ENCODE measurements around the gene AHDC1. TPM values are rescaled to one million over a fixed set of nuclear protein-coding genes. Genes with fewer than 3 reads are reported as not detected.
"Not testable (repeated sequence)": the region's sequence is repeated elsewhere in the genome, so short reads cannot be mapped to it uniquely, and the experiment has no call there.

Gene AHDC1
- total RNA-seq, 1 donor from 2014 or later = 40.1 TPM

- H3K9me3 ChIP-seq (replicated peaks) = no peaks in the 10 kb centered on the region
- peaks cover 29% of the 10 kb centered on the region for H3K4me1 ChIP-seq
- intact Hi-C loops (cut with micrococcal nuclease) = no loop called here
- TF ChIP-seq, protein P1, sequence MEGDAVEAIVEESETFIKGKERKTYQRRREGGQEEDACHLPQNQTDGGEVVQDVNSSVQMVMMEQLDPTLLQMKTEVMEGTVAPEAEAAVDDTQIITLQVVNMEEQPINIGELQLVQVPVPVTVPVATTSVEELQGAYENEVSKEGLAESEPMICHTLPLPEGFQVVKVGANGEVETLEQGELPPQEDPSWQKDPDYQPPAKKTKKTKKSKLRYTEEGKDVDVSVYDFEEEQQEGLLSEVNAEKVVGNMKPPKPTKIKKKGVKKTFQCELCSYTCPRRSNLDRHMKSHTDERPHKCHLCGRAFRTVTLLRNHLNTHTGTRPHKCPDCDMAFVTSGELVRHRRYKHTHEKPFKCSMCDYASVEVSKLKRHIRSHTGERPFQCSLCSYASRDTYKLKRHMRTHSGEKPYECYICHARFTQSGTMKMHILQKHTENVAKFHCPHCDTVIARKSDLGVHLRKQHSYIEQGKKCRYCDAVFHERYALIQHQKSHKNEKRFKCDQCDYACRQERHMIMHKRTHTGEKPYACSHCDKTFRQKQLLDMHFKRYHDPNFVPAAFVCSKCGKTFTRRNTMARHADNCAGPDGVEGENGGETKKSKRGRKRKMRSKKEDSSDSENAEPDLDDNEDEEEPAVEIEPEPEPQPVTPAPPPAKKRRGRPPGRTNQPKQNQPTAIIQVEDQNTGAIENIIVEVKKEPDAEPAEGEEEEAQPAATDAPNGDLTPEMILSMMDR (IDR thresholded peaks at IDR 0.05; ENCODE audit: borderline replicate concordance) = no peak
- no peaks in the 10 kb centered on the region for H3K27me3 ChIP-seq (ENCODE audit: low read depth)
- peak overlapping the region; percentile 99 for H3K27ac ChIP-seq (replicated peaks)
- DNase-seq = no peak
- no peak overlapping the region for H3K4me3 ChIP-seq
- H3K36me3 ChIP-seq = no peaks in the 10 kb centered on the region
These were observed 100.9 kb downstream of the AHDC1 start for GRCh38 chr1:27503033-27503432.

GRCh38 chr1:27501159-27501558, 102.8 kb downstream of the AHDC1 start:
- intact Hi-C loops (cut with micrococcal nuclease) = not testable (repeated sequence)

DNA sequence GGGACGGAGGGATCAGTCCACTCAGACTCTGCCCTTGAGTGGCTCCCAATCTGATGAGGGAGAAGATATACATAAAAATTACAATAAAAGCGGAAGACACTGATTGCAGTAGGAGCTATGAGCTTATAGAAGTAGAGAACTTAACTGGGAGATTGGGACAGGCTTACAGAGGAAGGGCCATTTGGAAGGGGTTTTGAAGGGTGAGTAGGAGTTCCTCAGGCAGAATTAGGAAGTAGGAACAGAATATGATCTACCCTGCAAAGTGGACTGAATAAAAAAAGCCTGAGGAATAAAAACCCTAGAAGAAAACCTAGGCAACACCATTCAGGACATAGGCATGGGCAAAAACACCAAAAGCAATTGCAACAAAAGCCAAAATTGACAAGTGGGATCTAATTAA, 104.8 kb downstream of the AHDC1 start:
- intact Hi-C loops (cut with micrococcal nuclease) = no loop called here
- Histone ChIP-seq H3K4me1 (peaks cover 21% of the 10 kb centered on the region), H3K27ac (replicated peaks) (no peak overlapping the region), H3K9me3 (replicated peaks) (no peaks in the 10 kb centered on the region), H3K36me3 (no peaks in the 10 kb centered on the region), H3K27me3 (ENCODE audit: low read depth) (no peaks in the 10 kb centered on the region), H3K4me3 (no peak overlapping the region)
- DNase-seq = no peak
- TF ChIP-seq, protein P1 (IDR thresholded peaks at IDR 0.05; ENCODE audit: borderline replicate concordance) = no peak

More at GRCh38 chr1:27501159-27501558, 102.8 kb downstream of the AHDC1 start:
- DNase-seq; H3K9me3 ChIP-seq (replicated peaks); H3K27me3 ChIP-seq (ENCODE audit: low read depth); H3K4me3 ChIP-seq; H3K27ac ChIP-seq (replicated peaks); H3K36me3 ChIP-seq: not testable (repeated sequence)
- peaks cover 38% of the 10 kb centered on the region for H3K4me1 ChIP-seq

GRCh38 chr1:27496604-27497155, 107.3 kb downstream of the AHDC1 start:
- TF ChIP-seq, protein P1 (IDR thresholded peaks at IDR 0.05; ENCODE audit: borderline replicate concordance) = peak; percentile 33
- no peaks in the 10 kb centered on the region for H3K9me3 ChIP-seq (replicated peaks)
- no peaks in the 10 kb centered on the region for H3K27me3 ChIP-seq (ENCODE audit: low read depth)
- H3K27ac ChIP-seq (replicated peaks) = peak overlapping the region; percentile 27
- H3K4me1 ChIP-seq = peaks cover 28% of the 10 kb centered on the region
- peak overlapping the region; percentile 37 for H3K4me3 ChIP-seq
- intact Hi-C loops (cut with micrococcal nuclease) = no loop called here
- DNase-seq = peak; percentile 50
- no peaks in the 10 kb centered on the region for H3K36me3 ChIP-seq

GRCh38 chr1:27492796-27493195, 111.1 kb downstream of the AHDC1 start:
- no peak for DNase-seq
- Histone ChIP-seq H3K4me1 (peaks cover 58% of the 10 kb centered on the region), H3K4me3 (no peak overlapping the region), H3K27me3 (ENCODE audit: low read depth) (no peaks in the 10 kb centered on the region), H3K36me3 (no peaks in the 10 kb centered on the region), H3K27ac (replicated peaks) (peak overlapping the region; percentile 99), H3K9me3 (replicated peaks) (no peaks in the 10 kb centered on the region)
- TF ChIP-seq, protein P1 (IDR thresholded peaks at IDR 0.05; ENCODE audit: borderline replicate concordance) = no peak
- intact Hi-C loops (cut with micrococcal nuclease) = no loop called here

DNA sequence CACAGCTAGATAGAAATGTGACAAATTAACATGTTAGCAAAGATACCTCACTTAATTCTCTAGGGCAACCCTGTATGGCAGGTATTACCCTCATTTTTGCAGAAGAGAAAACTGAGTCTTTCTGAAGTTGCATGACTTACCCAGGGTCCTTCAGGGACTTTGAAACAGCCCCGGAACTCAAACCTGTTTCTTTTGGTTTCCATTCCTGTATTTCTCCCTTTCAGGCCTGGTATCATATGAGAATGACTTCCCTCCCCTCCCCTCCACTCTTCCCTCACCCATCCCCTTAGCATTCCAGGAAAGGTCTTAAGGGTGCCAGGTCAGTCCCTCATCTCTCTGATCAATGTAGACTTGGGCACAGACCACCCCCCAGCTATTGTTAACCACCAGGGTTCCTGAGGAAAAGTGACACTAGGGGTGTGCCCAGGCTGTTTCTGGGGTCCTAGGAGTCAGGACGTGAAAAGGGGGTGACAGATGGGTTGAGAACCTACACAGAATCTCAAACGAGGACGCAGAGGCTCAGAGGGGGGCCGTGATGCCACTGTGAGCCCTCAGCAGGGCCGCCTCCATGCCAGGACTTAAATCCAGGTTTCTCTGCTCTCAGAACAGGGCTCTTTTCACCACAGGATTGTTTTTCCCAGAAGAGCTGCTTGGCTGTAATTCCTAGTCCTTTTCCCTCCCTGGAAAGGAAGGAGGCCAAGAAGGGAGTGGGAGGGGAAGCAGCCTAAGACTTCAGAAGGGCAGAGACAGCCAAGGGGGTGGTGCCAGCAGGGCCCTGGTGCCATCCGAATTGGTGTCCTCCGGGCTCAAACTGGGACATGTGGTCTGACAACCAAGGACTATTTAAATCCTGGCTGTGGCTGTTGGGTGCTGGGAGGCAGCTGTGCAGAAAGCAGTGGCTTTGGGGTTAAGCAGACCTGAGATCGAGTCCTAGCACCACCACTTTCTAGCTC, 111.9 kb downstream of the AHDC1 start:
- DNase-seq = peak; percentile 54
- Histone ChIP-seq H3K27me3 (ENCODE audit: low read depth) (no peaks in the 10 kb centered on the region), H3K4me3 (no peak overlapping the region), H3K9me3 (replicated peaks) (no peaks in the 10 kb centered on the region), H3K27ac (replicated peaks) (peak overlapping the region; percentile 99), H3K36me3 (no peaks in the 10 kb centered on the region), H3K4me1 (peaks cover 61% of the 10 kb centered on the region)
- TF ChIP-seq, protein P1 (IDR thresholded peaks at IDR 0.05; ENCODE audit: borderline replicate concordance) = no peak
- intact Hi-C loops (cut with micrococcal nuclease) = no loop called here

All from left ventricle myocardium inferior (tissue), 1 donor.